ENCODE measurements around the gene SLC44A3. TPM values are rescaled to one million over a fixed set of nuclear protein-coding genes. Genes with fewer than 3 reads are reported as not detected.
"Not testable (repeated sequence)": the region's sequence is repeated elsewhere in the genome, so short reads cannot be mapped to it uniquely, and the experiment has no call there.

SLC44A3 gene
- polyA plus RNA-seq, 1 donor from 2014 or later = not detected

GRCh38 chr1:94937820-94938219 is 117.7 kb downstream of the SLC44A3 start:
- Histone ChIP-seq H3K9me3 (ENCODE audit: low read length) (no peaks in the 10 kb centered on the region), H3F3A (ENCODE audit: insufficient read depth, low read length, poor library complexity, severe bottlenecking) (no peaks in the 10 kb centered on the region), H3K79me2 (replicated peaks; ENCODE audit: insufficient read depth, low read length) (no peaks in the 10 kb centered on the region), H3K4me3 (ENCODE audit: low read length) (no peak overlapping the region), H3K36me3 (ENCODE audit: insufficient read depth, low read length) (no peaks in the 10 kb centered on the region), H3K9me2 (ENCODE audit: insufficient read depth, low read length) (no peaks in the 10 kb centered on the region), H2AFZ (ENCODE audit: low read depth, low read length) (no peak overlapping the region), H3K27ac (ENCODE audit: low read length) (no peak overlapping the region), H4K20me1 (ENCODE audit: insufficient read depth) (no peaks in the 10 kb centered on the region), H3K9ac (ENCODE audit: low read length) (no peak overlapping the region), H3K4me2 (ENCODE audit: low read length) (no peak overlapping the region), H3K27me3 (ENCODE audit: insufficient read depth, low read depth, low read length) (no peaks in the 10 kb centered on the region)
- no peak for TF ChIP-seq MXI1 (conservative IDR thresholded peaks at IDR 0.05; ENCODE audit: poor library complexity, severe bottlenecking)
- TF ChIP-seq REST (IDR thresholded peaks at IDR 0.05; ENCODE audit: borderline replicate concordance) = no peak
- TF ChIP-seq SMC3 (conservative IDR thresholded peaks at IDR 0.05; ENCODE audit: poor library complexity) = no peak
- TF ChIP-seq, protein P1, sequence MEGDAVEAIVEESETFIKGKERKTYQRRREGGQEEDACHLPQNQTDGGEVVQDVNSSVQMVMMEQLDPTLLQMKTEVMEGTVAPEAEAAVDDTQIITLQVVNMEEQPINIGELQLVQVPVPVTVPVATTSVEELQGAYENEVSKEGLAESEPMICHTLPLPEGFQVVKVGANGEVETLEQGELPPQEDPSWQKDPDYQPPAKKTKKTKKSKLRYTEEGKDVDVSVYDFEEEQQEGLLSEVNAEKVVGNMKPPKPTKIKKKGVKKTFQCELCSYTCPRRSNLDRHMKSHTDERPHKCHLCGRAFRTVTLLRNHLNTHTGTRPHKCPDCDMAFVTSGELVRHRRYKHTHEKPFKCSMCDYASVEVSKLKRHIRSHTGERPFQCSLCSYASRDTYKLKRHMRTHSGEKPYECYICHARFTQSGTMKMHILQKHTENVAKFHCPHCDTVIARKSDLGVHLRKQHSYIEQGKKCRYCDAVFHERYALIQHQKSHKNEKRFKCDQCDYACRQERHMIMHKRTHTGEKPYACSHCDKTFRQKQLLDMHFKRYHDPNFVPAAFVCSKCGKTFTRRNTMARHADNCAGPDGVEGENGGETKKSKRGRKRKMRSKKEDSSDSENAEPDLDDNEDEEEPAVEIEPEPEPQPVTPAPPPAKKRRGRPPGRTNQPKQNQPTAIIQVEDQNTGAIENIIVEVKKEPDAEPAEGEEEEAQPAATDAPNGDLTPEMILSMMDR (IDR thresholded peaks at IDR 0.05; ENCODE audit: poor library complexity, severe bottlenecking) = no peak
- no peak for TF ChIP-seq RAD21 (conservative IDR thresholded peaks at IDR 0.05)
- TF ChIP-seq POLR2AphosphoS5 (IDR thresholded peaks at IDR 0.05) = no peak
- no peak for TF ChIP-seq TAF1 (IDR thresholded peaks at IDR 0.05; ENCODE audit: low read depth)
- TF ChIP-seq EP300 (conservative IDR thresholded peaks at IDR 0.05; ENCODE audit: poor library complexity, severe bottlenecking) = no peak
- no peak for TF ChIP-seq EZH2 (IDR thresholded peaks at IDR 0.05; ENCODE audit: borderline replicate concordance, insufficient read depth, low read length, poor library complexity, severe bottlenecking)

DNA sequence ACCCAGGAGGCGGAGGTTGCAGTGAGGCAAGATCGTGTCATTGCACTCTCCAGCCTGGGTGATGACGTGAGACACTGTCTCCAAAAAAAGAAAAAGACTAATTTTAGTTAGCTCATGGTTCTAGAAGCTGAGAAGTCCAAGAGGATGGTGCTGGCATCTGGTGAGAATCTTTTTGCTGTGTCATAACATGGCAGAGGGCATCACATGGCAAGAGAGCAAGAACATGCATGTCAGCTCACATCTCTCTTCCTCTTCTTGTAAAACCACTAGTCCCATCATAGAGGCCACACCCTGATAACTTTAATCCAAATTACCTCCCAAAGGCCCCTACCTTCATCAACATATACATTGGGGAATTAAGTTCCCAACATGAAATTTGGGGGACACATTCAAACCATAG is 120.6 kb downstream of the SLC44A3 start:
- no peak for TF ChIP-seq POLR2AphosphoS5 (IDR thresholded peaks at IDR 0.05)
- no peak for TF ChIP-seq TAF1 (IDR thresholded peaks at IDR 0.05; ENCODE audit: low read depth)
- TF ChIP-seq EZH2 (IDR thresholded peaks at IDR 0.05; ENCODE audit: borderline replicate concordance, insufficient read depth, low read length, poor library complexity, severe bottlenecking) = no peak
- TF ChIP-seq MXI1 (conservative IDR thresholded peaks at IDR 0.05; ENCODE audit: poor library complexity, severe bottlenecking) = no peak
- TF ChIP-seq, protein P1 (IDR thresholded peaks at IDR 0.05; ENCODE audit: poor library complexity, severe bottlenecking) = no peak
- TF ChIP-seq EP300 (conservative IDR thresholded peaks at IDR 0.05; ENCODE audit: poor library complexity, severe bottlenecking) = no peak
- TF ChIP-seq RAD21 (conservative IDR thresholded peaks at IDR 0.05) = no peak
- TF ChIP-seq SMC3 (conservative IDR thresholded peaks at IDR 0.05; ENCODE audit: poor library complexity) = no peak
- TF ChIP-seq REST (IDR thresholded peaks at IDR 0.05; ENCODE audit: borderline replicate concordance) = no peak
- H2AFZ ChIP-seq (ENCODE audit: low read depth, low read length) = no peak overlapping the region
- H3K79me2 ChIP-seq (replicated peaks; ENCODE audit: insufficient read depth, low read length) = no peaks in the 10 kb centered on the region
- no peak overlapping the region for H3K4me3 ChIP-seq (ENCODE audit: low read length)
- H4K20me1 ChIP-seq (ENCODE audit: insufficient read depth) = no peaks in the 10 kb centered on the region
- H3K9me3 ChIP-seq (ENCODE audit: low read length) = no peaks in the 10 kb centered on the region
- H3K9ac ChIP-seq (ENCODE audit: low read length) = no peak overlapping the region
- no peaks in the 10 kb centered on the region for H3K9me2 ChIP-seq (ENCODE audit: insufficient read depth, low read length)
- no peak overlapping the region for H3K27ac ChIP-seq (ENCODE audit: low read length)
- no peaks in the 10 kb centered on the region for H3K36me3 ChIP-seq (ENCODE audit: insufficient read depth, low read length)
- no peaks in the 10 kb centered on the region for H3K27me3 ChIP-seq (ENCODE audit: insufficient read depth, low read depth, low read length)
- H3K4me2 ChIP-seq (ENCODE audit: low read length) = no peak overlapping the region
- H3F3A ChIP-seq (ENCODE audit: insufficient read depth, low read length, poor library complexity, severe bottlenecking) = no peaks in the 10 kb centered on the region

GRCh38 chr1:94941480-94941879 is 121.3 kb downstream of the SLC44A3 start:
- H3K9ac ChIP-seq (ENCODE audit: low read length); H3K79me2 ChIP-seq (replicated peaks; ENCODE audit: insufficient read depth, low read length); H3K27ac ChIP-seq (ENCODE audit: low read length); H4K20me1 ChIP-seq (ENCODE audit: insufficient read depth); H3K36me3 ChIP-seq (ENCODE audit: insufficient read depth, low read length); H2AFZ ChIP-seq (ENCODE audit: low read depth, low read length); H3K9me3 ChIP-seq (ENCODE audit: low read length); H3K4me2 ChIP-seq (ENCODE audit: low read length); H3F3A ChIP-seq (ENCODE audit: insufficient read depth, low read length, poor library complexity, severe bottlenecking); H3K9me2 ChIP-seq (ENCODE audit: insufficient read depth, low read length); H3K4me3 ChIP-seq (ENCODE audit: low read length); H3K27me3 ChIP-seq (ENCODE audit: insufficient read depth, low read depth, low read length): not testable (repeated sequence)
